Fibroblast of the aortic adventitia (primary cell): ENCODE measurements around the gene NEDD9. TPM values are rescaled to one million over a fixed set of nuclear protein-coding genes. Genes with fewer than 3 reads are reported as not detected.

ENCODE experiments used
- DNase-seq: peaks from one replicate; pipeline ENCODE4 v3.0.0-alpha.2; 2010; ENCODE audit warnings: low read depth
- H3K4me3 ChIP-seq: 2 replicates; pipeline ENCODE4 v1.5.1; 2011; ENCODE audit warnings: low read depth, mild to moderate bottlenecking, control low read depth, low read length, moderate library complexity
- CTCF ChIP-seq: IDR thresholded peaks from 2 replicates; pipeline ENCODE4 v1.5.1; 2011; ENCODE audit warnings: mild to moderate bottlenecking, low read length, control low read depth, inconsistent platforms; ENCODE audit not compliant: insufficient read depth
- total RNA-seq: library from RNA; depleted of rRNA; stranded (reverse); fragments of >200 nt; gene quantifications from 2 replicates; pipeline ENCODE4 v1.2.3, GENCODE V29; 2012; ENCODE audit warnings: low replicate concordance

NEDD9 gene
- total RNA-seq, 1 donor, result 0.36 TPM

- H3K4me3 ChIP-seq, result no peak overlapping the region
- DNase-seq, result no peak
These were observed 2.0 kb downstream of the NEDD9 start for GRCh38 chr6:11230158-11231107.

GRCh38 chr6:11229655-11230046 lies 2.8 kb downstream of the NEDD9 start:
- H3K4me3 ChIP-seq, result no peak overlapping the region
- TF ChIP-seq CTCF, result no peak
- DNase-seq, result no peak

More at GRCh38 chr6:11230158-11231107, 2.0 kb downstream of the NEDD9 start:
- no peak for TF ChIP-seq CTCF

GRCh38 chr6:11228935-11229654 lies 3.4 kb downstream of the NEDD9 start:
- TF ChIP-seq CTCF, result no peak
- DNase-seq, result no peak
- H3K4me3 ChIP-seq, result no peak overlapping the region

- DNase-seq, result no peak
- TF ChIP-seq CTCF, result no peak
These were observed 4.8 kb downstream of the NEDD9 start for GRCh38 chr6:11227698-11228097.

GRCh38 chr6:11226005-11226404 lies 6.5 kb downstream of the NEDD9 start:
- no peak overlapping the region for H3K4me3 ChIP-seq
- DNase-seq, result no peak
- TF ChIP-seq CTCF, result no peak

More at GRCh38 chr6:11227698-11228097, 4.8 kb downstream of the NEDD9 start:
- no peak overlapping the region for H3K4me3 ChIP-seq

GRCh38 chr6:11224966-11225463 lies 7.5 kb downstream of the NEDD9 start:
- no peak overlapping the region for H3K4me3 ChIP-seq
- TF ChIP-seq CTCF, result no peak

More at GRCh38 chr6:11224966-11225463, 7.5 kb downstream of the NEDD9 start:
- DNase-seq, result no peak
